Panc1 (cell line): ENCODE data around the gene RAB43. TPM values are rescaled to one million over a fixed set of nuclear protein-coding genes. Genes with fewer than 3 reads are reported as not detected.

Experiments used
- ATAC-seq: fragments of 200-7000 bp; cut with Tn5 transposase; 2 replicates; pipeline ENCODE4 v1.9.1; 2020; ENCODE audit warnings: mild to moderate bottlenecking, moderate library complexity
- BruUV-seq: library from RNA; stranded (reverse); fragments of 400-500 nt; replicated peaks from 2 replicates; lab custom pipeline; 2021; lab: Mats Ljungman, UMichigan
- CTCF ChIA-PET: fragments of 300-600 bp; sonication (Branson Sonifier 250); formaldehyde crosslinking; loops from one replicate; lab custom pipeline; 2022; ENCODE audit warnings: antibody characterized with exemption; lab: Charles Lee
- POLR2A ChIA-PET: fragments of 300-600 bp; sonication (Branson Sonifier 250); formaldehyde crosslinking; loops from one replicate; lab custom pipeline; 2022; ENCODE audit warnings: antibody characterized with exemption; lab: Charles Lee
- DNase-seq: peaks from one replicate; pipeline ENCODE4 v3.0.0-alpha.2; 2010; ENCODE audit warnings: low read depth, low spot score
- H3K27ac ChIP-seq: 2 replicates; pipeline ENCODE4 v1.5.1; 2011; ENCODE audit warnings: mild to moderate bottlenecking, low read length, inconsistent platforms
- H3K27me3 ChIP-seq: fragments of 200-500 bp; sonication (Bioruptor generic); 2 replicates; pipeline ENCODE4 v1.6.0; 2014; ENCODE audit warnings: low read length, inconsistent platforms; ENCODE audit not compliant: control insufficient read depth, insufficient read depth
- H3K36me3 ChIP-seq: fragments of 200-500 bp; sonication (Bioruptor generic); 2 replicates; pipeline ENCODE4 v1.5.1; 2014; ENCODE audit warnings: inconsistent platforms, mild to moderate bottlenecking, low read length, moderate library complexity; ENCODE audit not compliant: control insufficient read depth, insufficient read depth
- H3K4me1 ChIP-seq: 2 replicates; pipeline ENCODE4 v1.5.1; 2011; ENCODE audit warnings: inconsistent platforms, mild to moderate bottlenecking, low read length, moderate library complexity; ENCODE audit not compliant: control insufficient read depth, insufficient read depth
- H3K4me3 ChIP-seq, 2 experiments: 2 replicates each; pipeline ENCODE4 v1.5.1; 2011 to 2012; ENCODE audit warnings: low read depth in 2 of 2, low read length in 2 of 2, mild to moderate bottlenecking in 2 of 2, inconsistent platforms in 1 of 2, moderate library complexity in 1 of 2
- H3K9me3 ChIP-seq: fragments of 200-500 bp; sonication (Bioruptor generic); 2 replicates; pipeline ENCODE4 v1.5.1; 2014; ENCODE audit warnings: low read depth, mild to moderate bottlenecking, inconsistent platforms, low read length, moderate library complexity; ENCODE audit not compliant: control insufficient read depth, insufficient read depth
- POLR2AphosphoS5 ChIP-seq: IDR thresholded peaks from 2 replicates; pipeline ENCODE4 v1.6.1; 2012; ENCODE audit warnings: mild to moderate bottlenecking, low read depth, low read length, moderate library complexity
- SIN3A ChIP-seq: IDR thresholded peaks from 2 replicates; pipeline ENCODE4 v1.6.1; 2012; ENCODE audit warnings: low read depth, mild to moderate bottlenecking, low read length, moderate library complexity, borderline replicate concordance; ENCODE audit not compliant: insufficient read depth
- TCF7L2 ChIP-seq: IDR thresholded peaks from 2 replicates; pipeline ENCODE4 v1.6.1; 2011; ENCODE audit warnings: mild to moderate bottlenecking, low read depth, low read length, inconsistent platforms
- in situ Hi-C: cut with HindIII; loops from 2 replicates; pipeline ENCODE4 v1.10.0; 2016; ENCODE audit warnings: low sequenced_read_pairs, low pct_unique_long_range_greater_than_20kb
- intact Hi-C: fragments of 100-400 bp; cut with micrococcal nuclease; formaldehyde crosslinking; loops from one replicate; pipeline ENCODE4 v1.10.0; 2022; ENCODE audit not compliant: unreplicated experiment
- total RNA-seq: library from RNA; stranded (reverse); gene quantifications from one replicate; pipeline ENCODE4 v1.2.1, GENCODE V29; 2021; ENCODE audit not compliant: unreplicated experiment
- TF ChIP-seq, protein P1 (sequence below): fragments of 450-650 bp; IDR thresholded peaks from 2 replicates; pipeline ENCODE4 v1.5.1; 2017; ENCODE audit warnings: mild to moderate bottlenecking
- TF ChIP-seq, protein P2 (sequence below), 2 experiments: IDR thresholded peaks; 2 replicates each; pipeline ENCODE4 v1.6.1; 2011 to 2012; ENCODE audit warnings: low read depth in 2 of 2, control low read depth in 1 of 2, low read length in 1 of 2, mild to moderate bottlenecking in 1 of 2, moderate library complexity in 1 of 2; ENCODE audit not compliant: insufficient read depth in 1 of 2

Gene RAB43
- total RNA-seq, 1 experiment from 2014 or later, result 27.7 TPM

DNA sequence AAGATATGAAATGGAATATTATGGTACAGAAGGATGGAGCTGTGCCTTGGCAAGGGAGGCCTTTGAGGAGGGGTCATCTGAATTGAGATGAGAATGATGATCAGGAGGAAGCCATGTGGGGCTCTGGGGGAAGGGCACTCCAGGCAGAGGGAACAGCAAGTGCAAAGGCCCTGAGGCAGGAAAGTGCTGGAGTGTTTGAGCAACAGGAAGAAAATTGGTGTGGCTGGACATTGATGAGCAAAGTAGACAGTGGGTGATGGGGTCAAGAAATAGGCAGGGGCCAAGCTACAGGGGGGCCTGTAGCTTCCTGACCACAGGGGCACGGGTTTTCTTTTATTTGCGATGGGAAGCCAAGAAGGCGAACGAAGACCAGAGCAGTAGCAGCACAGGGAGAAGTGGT, 64.4 kb downstream of the RAB43 start:
- Histone ChIP-seq H3K9me3 (no peaks in the 10 kb centered on the region), H3K27me3 (no peaks in the 10 kb centered on the region), H3K4me3 (no peak overlapping the region), H3K4me1 (peaks cover 39% of the 10 kb centered on the region), H3K27ac (no peak overlapping the region), H3K36me3 (no peaks in the 10 kb centered on the region)
- ATAC-seq (no peak), DNase-seq (no peak)
- CTCF ChIA-PET, result no interaction called here
- no TSS peak for BruUV-seq
- in situ Hi-C loops, result no loop called here
- POLR2A ChIA-PET, result no interaction called here
- intact Hi-C loops, result no loop called here
- TF ChIP-seq, protein P1, sequence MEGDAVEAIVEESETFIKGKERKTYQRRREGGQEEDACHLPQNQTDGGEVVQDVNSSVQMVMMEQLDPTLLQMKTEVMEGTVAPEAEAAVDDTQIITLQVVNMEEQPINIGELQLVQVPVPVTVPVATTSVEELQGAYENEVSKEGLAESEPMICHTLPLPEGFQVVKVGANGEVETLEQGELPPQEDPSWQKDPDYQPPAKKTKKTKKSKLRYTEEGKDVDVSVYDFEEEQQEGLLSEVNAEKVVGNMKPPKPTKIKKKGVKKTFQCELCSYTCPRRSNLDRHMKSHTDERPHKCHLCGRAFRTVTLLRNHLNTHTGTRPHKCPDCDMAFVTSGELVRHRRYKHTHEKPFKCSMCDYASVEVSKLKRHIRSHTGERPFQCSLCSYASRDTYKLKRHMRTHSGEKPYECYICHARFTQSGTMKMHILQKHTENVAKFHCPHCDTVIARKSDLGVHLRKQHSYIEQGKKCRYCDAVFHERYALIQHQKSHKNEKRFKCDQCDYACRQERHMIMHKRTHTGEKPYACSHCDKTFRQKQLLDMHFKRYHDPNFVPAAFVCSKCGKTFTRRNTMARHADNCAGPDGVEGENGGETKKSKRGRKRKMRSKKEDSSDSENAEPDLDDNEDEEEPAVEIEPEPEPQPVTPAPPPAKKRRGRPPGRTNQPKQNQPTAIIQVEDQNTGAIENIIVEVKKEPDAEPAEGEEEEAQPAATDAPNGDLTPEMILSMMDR, result no peak
- no peak for TF ChIP-seq POLR2AphosphoS5

DNA sequence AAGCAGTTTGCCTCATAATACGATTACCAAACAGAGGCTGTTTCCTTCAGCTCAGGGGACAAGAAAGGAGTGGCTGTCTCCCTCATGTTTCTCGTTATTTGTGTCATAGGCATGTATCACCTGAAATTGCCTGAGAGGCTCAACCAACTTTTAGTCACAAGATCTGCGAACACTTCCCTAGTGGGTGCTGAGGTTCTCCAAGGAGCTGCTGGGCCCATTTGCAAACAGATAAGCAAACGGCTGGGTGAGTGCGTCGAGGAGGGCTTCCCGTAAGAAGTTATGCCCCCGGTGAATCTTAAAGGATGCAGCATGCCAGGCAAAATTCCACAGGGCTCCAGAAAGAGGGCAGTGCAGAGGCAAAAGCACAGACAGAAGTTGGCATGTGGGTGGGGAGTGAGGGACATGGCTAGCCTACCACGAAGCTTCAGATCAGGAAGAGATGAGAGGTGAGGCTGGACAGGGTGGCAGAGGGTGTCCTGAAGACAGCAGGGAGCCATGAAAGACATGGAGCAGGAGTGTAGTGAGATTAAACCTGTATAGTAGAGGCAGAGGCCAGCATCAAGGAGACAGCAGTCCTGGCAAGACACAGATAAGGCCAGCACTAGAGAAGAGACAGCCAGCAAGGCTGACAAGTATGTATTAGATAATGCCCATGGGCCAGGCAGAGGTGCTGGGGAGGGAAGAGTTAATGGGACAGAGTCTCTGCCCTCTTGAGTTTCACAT, 65.0 kb downstream of the RAB43 start:
- ATAC-seq (no peak), DNase-seq (no peak)
- H3K36me3 ChIP-seq, result no peaks in the 10 kb centered on the region
- H3K4me1 ChIP-seq, result peaks cover 42% of the 10 kb centered on the region
- H3K27ac ChIP-seq, result peak overlapping the region; percentile 9; the same call in 1 of the 2 replicates
- in situ Hi-C loops (no loop called here), intact Hi-C loops (no loop called here)
- no TSS peak for BruUV-seq
- ChIA-PET POLR2A (no interaction called here), CTCF (interaction anchor here (0.7 kb wide), 1 partner anchor 86 kb away, joined by 3 read pairs; no protein-coding TSS in a partner anchor)
- TF ChIP-seq TCF7L2 (no peak), SIN3A (no peak)
- TF ChIP-seq, protein P1, result no peak
- H3K9me3 ChIP-seq, result no peaks in the 10 kb centered on the region
- H3K4me3 ChIP-seq, result no peak overlapping the region
- H3K27me3 ChIP-seq, result no peaks in the 10 kb centered on the region

DNA sequence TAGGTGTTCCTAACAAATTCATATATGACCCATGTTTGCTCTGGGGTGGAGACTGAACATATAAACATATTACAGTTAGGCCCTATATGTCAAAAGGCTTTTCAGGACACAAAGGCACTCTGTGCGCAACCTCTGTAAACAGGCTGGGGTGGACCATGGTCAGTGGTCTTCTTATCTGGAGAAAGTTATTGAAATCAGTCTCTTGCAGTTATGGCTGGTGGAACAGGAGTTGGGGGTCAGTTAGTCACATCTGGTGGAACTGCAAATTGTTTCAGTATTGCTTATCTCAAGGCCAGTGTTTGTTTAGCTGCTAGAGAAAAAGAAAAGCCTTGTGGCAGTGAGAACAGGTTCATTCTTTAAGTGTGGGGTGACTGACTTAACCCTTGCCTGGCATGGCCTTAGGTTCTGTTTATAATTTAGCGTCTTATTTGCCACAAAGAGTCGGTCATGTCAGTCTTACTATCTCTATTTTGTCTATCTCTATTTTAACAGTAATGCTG, 66.9 kb downstream of the RAB43 start:
- ChIA-PET CTCF (interaction anchor here (0.6 to 1.1 kb wide), 3 partner anchors 13 to 66 kb away, joined by 3 read pairs; no protein-coding TSS in a partner anchor), POLR2A (no interaction called here)
- Histone ChIP-seq H3K36me3 (no peaks in the 10 kb centered on the region), H3K27me3 (no peaks in the 10 kb centered on the region), H3K4me3 (no peak overlapping the region), H3K4me1 (peaks cover 42% of the 10 kb centered on the region), H3K27ac (peak overlapping the region; percentile 2; the same call in 1 of the 2 replicates), H3K9me3 (no peaks in the 10 kb centered on the region)
- intact Hi-C loops (no loop called here), in situ Hi-C loops (no loop called here)
- BruUV-seq, result no TSS peak
- ATAC-seq (no peak), DNase-seq (no peak)
- TF ChIP-seq, protein P1, result no peak
- TF ChIP-seq, protein P2, sequence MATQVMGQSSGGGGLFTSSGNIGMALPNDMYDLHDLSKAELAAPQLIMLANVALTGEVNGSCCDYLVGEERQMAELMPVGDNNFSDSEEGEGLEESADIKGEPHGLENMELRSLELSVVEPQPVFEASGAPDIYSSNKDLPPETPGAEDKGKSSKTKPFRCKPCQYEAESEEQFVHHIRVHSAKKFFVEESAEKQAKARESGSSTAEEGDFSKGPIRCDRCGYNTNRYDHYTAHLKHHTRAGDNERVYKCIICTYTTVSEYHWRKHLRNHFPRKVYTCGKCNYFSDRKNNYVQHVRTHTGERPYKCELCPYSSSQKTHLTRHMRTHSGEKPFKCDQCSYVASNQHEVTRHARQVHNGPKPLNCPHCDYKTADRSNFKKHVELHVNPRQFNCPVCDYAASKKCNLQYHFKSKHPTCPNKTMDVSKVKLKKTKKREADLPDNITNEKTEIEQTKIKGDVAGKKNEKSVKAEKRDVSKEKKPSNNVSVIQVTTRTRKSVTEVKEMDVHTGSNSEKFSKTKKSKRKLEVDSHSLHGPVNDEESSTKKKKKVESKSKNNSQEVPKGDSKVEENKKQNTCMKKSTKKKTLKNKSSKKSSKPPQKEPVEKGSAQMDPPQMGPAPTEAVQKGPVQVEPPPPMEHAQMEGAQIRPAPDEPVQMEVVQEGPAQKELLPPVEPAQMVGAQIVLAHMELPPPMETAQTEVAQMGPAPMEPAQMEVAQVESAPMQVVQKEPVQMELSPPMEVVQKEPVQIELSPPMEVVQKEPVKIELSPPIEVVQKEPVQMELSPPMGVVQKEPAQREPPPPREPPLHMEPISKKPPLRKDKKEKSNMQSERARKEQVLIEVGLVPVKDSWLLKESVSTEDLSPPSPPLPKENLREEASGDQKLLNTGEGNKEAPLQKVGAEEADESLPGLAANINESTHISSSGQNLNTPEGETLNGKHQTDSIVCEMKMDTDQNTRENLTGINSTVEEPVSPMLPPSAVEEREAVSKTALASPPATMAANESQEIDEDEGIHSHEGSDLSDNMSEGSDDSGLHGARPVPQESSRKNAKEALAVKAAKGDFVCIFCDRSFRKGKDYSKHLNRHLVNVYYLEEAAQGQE (IDR thresholded peaks at IDR 0.05; ENCODE audit: insufficient read depth in 1 of 2, low read depth in 2 of 2, low read length in 1 of 2), result no peak
- no peak for TF ChIP-seq POLR2AphosphoS5
- no peak for TF ChIP-seq SIN3A
- TF ChIP-seq TCF7L2, result no peak
